ENCODE data around the gene MAD2L1BP.
A peak's percentile ranks its signal among the peaks of the same experiment; 100 is the strongest.
"Not testable (repeated sequence)": the region's sequence is repeated elsewhere in the genome, so short reads cannot be mapped to it uniquely, and the experiment has no call there.

The MAD2L1BP gene

GRCh38 chr6:43627008-43627825, 8.4 kb upstream of the MAD2L1BP start:
- DNase-seq: no peak

GRCh38 chr6:43628393-43629103, 7.1 kb upstream of the MAD2L1BP start:
- DNase-seq: peak; percentile 26 to 63

- peak; percentile 95 to 99 for DNase-seq
Observed at GRCh38 chr6:43629104-43629504, 6.5 kb upstream of the MAD2L1BP start, which contains the start of gene GTPBP2. TSS of gene GTPBP2 (minus strand) at chr6:43629264. CDS start at chr6:43629162, 102 bp downstream.

- DNase-seq: peak; percentile 93 to 99
Observed at GRCh38 chr6:43629505-43630300, 5.9 kb upstream of the MAD2L1BP start.

- DNase-seq: no peak
Observed at GRCh38 chr6:43630980-43631619, 4.5 kb upstream of the MAD2L1BP start.

- DNase-seq: not testable (repeated sequence)
Observed at GRCh38 chr6:43633002-43633401, 2.6 kb upstream of the MAD2L1BP start.

- peak; percentile 97 to 98 for DNase-seq
Observed at GRCh38 chr6:43634702-43635303, 837 bp upstream of the MAD2L1BP start.

GRCh38 chr6:43636308-43636659, 644 bp downstream of the MAD2L1BP start:
- DNase-seq: no peak

GRCh38 chr6:43639984-43640800, 4.6 kb downstream of the MAD2L1BP start:
- DNase-seq: peak in 1 of 2 experiments; percentile 25

- peak in 1 of 2 experiments; percentile 35 for DNase-seq
Observed at GRCh38 chr6:43644940-43645612, 9.4 kb downstream of the MAD2L1BP start, which contains the start of gene RSPH9. TSS of gene RSPH9 (plus strand) at chr6:43645036. CDS start at chr6:43645099, 63 bp downstream.

GRCh38 chr6:43645613-43645964, 9.9 kb downstream of the MAD2L1BP start:
- DNase-seq: no peak

GRCh38 chr6:43647613-43648012, 12.0 kb downstream of the MAD2L1BP start:
- DNase-seq: no peak

GRCh38 chr6:43648248-43648647, 12.6 kb downstream of the MAD2L1BP start:
- DNase-seq: no peak

GRCh38 chr6:43652822-43653221, 17.2 kb downstream of the MAD2L1BP start:
- not testable (repeated sequence) for DNase-seq

GRCh38 chr6:43657221-43657802, 21.7 kb downstream of the MAD2L1BP start:
- no peak for DNase-seq

GRCh38 chr6:43658161-43658560, 22.5 kb downstream of the MAD2L1BP start:
- DNase-seq: no peak

- not testable (repeated sequence) for DNase-seq
Observed at GRCh38 chr6:43662948-43663347, 27.3 kb downstream of the MAD2L1BP start.

- no peak for DNase-seq
Observed at GRCh38 chr6:43665376-43665775, 29.7 kb downstream of the MAD2L1BP start.

GRCh38 chr6:43666196-43666920, 30.7 kb downstream of the MAD2L1BP start:
- DNase-seq: peak in 1 of 2 experiments; percentile 63

Measured in NCI-H524 (cell line).